GM21360 (cell line): ENCODE data around the gene MIB2.

Experiments used
- ATAC-seq: cut with Tn5 transposase; IDR thresholded peaks from one replicate; pipeline ENCODE4 v1.9.1; 2021; ENCODE audit warnings: mild to moderate bottlenecking, moderate library complexity; ENCODE audit not compliant: unreplicated experiment

The MIB2 gene

GRCh38 chr1:1598051-1598719 is 17.1 kb upstream of the MIB2 start:
- ATAC-seq: no peak

- no peak for ATAC-seq
These were observed 16.6 kb upstream of the MIB2 start for GRCh38 chr1:1598720-1599029.

- ATAC-seq: no peak
These were observed 16.0 kb upstream of the MIB2 start for GRCh38 chr1:1599030-1599934.

GRCh38 chr1:1599935-1600860 is 15.1 kb upstream of the MIB2 start, which contains the start of gene FNDC10:
FNDC10 (minus strand) TSS chr1:1600135; CDS start chr1:1600015, 120 bp downstream.
- ATAC-seq: no peak

- ATAC-seq: no peak
These were observed 14.3 kb upstream of the MIB2 start for GRCh38 chr1:1600861-1601563.

- ATAC-seq: no peak
These were observed 13.6 kb upstream of the MIB2 start for GRCh38 chr1:1601564-1602303.

GRCh38 chr1:1602304-1602967 is 12.9 kb upstream of the MIB2 start:
- ATAC-seq: no peak

GRCh38 chr1:1602968-1603506 is 12.3 kb upstream of the MIB2 start:
- ATAC-seq: no peak

GRCh38 chr1:1603671-1604373 is 11.5 kb upstream of the MIB2 start:
- no peak for ATAC-seq

- ATAC-seq: no peak
These were observed 10.8 kb upstream of the MIB2 start for GRCh38 chr1:1604374-1605033.

GRCh38 chr1:1605034-1605591 is 10.2 kb upstream of the MIB2 start:
- ATAC-seq: no peak

- no peak for ATAC-seq
These were observed 9.6 kb upstream of the MIB2 start for GRCh38 chr1:1605724-1606123.

GRCh38 chr1:1606232-1606631 is 9.1 kb upstream of the MIB2 start:
- ATAC-seq: no peak

GRCh38 chr1:1609822-1610485 is 5.3 kb upstream of the MIB2 start:
- ATAC-seq: no peak

GRCh38 chr1:1610796-1611195 is 4.5 kb upstream of the MIB2 start:
- ATAC-seq: no peak

- no peak for ATAC-seq
These were observed 3.2 kb upstream of the MIB2 start for GRCh38 chr1:1612104-1612400.

GRCh38 chr1:1613509-1614082 is 1.7 kb upstream of the MIB2 start:
- no peak for ATAC-seq
